Effector memory CD4-positive, alpha-beta T cell (primary cell): ENCODE measurements around the gene SLC5A9.
"Not testable (repeated sequence)": the region's sequence is repeated elsewhere in the genome, so short reads cannot be mapped to it uniquely, and the experiment has no call there.

Experiments
- DNase-seq, 3 donors: peaks; one replicate each; pipeline ENCODE4 v3.0.0-alpha.2; 2020
- H3K27ac ChIP-seq: 2 replicates; pipeline ENCODE4 v1.7.0; 2013; ENCODE audit warnings: mild to moderate bottlenecking, low read length, moderate library complexity; ENCODE audit not compliant: insufficient read depth, poor library complexity, severe bottlenecking
- H3K27me3 ChIP-seq: replicated peaks from 2 replicates; pipeline ENCODE4 v1.7.0; 2013; ENCODE audit warnings: mild to moderate bottlenecking, low read length; ENCODE audit not compliant: insufficient read depth, control insufficient read depth, poor library complexity, severe bottlenecking
- H3K36me3 ChIP-seq: 2 replicates; pipeline ENCODE4 v1.7.0; 2013; ENCODE audit warnings: mild to moderate bottlenecking, low read length, moderate library complexity; ENCODE audit not compliant: control insufficient read depth, insufficient read depth
- H3K4me1 ChIP-seq: 2 replicates; pipeline ENCODE4 v1.7.0; 2013; ENCODE audit warnings: low read length, mild to moderate bottlenecking; ENCODE audit not compliant: control insufficient read depth, insufficient read depth, poor library complexity, severe bottlenecking
- H3K4me3 ChIP-seq: 2 replicates; pipeline ENCODE4 v1.7.0; 2013; ENCODE audit warnings: low read length, low read depth, mild to moderate bottlenecking; ENCODE audit not compliant: insufficient read depth, poor library complexity, severe bottlenecking
- H3K9me3 ChIP-seq: 2 replicates; pipeline ENCODE4 v1.7.0; 2013; ENCODE audit warnings: mild to moderate bottlenecking, low read length, moderate library complexity; ENCODE audit not compliant: control insufficient read depth

The SLC5A9 gene

GRCh38 chr1:48292706-48293105, 70.2 kb downstream of the SLC5A9 start:
- no peak overlapping the region for H3K27ac ChIP-seq
- no peaks in the 10 kb centered on the region for H3K9me3 ChIP-seq
- no peaks in the 10 kb centered on the region for H3K36me3 ChIP-seq
- no peaks in the 10 kb centered on the region for H3K4me1 ChIP-seq
- H3K27me3 ChIP-seq = no peaks in the 10 kb centered on the region
- H3K4me3 ChIP-seq = no peak overlapping the region
- DNase-seq = no peak

- H3K4me1 ChIP-seq, DNase-seq, H3K9me3 ChIP-seq, H3K4me3 ChIP-seq, H3K36me3 ChIP-seq, H3K27me3 ChIP-seq, H3K27ac ChIP-seq: not testable (repeated sequence)
Observed at GRCh38 chr1:48294094-48294493, 71.6 kb downstream of the SLC5A9 start.

GRCh38 chr1:48294656-48295055, 72.1 kb downstream of the SLC5A9 start:
- Histone ChIP-seq H3K9me3 (no peaks in the 10 kb centered on the region), H3K36me3 (no peaks in the 10 kb centered on the region), H3K27ac (no peak overlapping the region), H3K4me1 (no peaks in the 10 kb centered on the region), H3K27me3 (no peaks in the 10 kb centered on the region), H3K4me3 (no peak overlapping the region)
- no peak for DNase-seq
